HG03159 (cell line): ENCODE data around the gene PRR27.
"Not testable (repeated sequence)": the region's sequence is repeated elsewhere in the genome, so short reads cannot be mapped to it uniquely, and the experiment has no call there.

Source experiments
- ATAC-seq: cut with Tn5 transposase; IDR thresholded peaks from one replicate; pipeline ENCODE4 v1.9.1; 2021; ENCODE audit warnings: mild to moderate bottlenecking, moderate library complexity; ENCODE audit not compliant: unreplicated experiment

Gene PRR27

DNA sequence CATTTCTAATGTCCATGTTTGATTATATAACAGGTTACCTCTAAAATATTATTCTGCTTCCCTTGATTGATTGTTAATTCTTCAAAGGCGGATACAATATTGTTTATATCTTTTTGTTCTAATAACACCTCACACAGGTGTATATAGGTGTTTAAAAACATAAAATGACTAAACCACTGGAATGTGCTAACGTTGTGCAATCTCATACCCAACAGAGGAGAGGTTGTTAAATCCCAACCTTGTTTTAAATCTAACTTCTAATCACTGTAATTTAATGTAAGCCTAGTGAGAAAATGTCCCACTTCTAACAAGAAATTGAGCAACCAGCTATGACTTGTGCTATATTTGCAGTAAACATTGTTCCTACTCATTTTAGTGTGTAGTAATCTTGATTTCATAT lies 42.8 kb downstream of the PRR27 start:
- ATAC-seq: no peak

DNA sequence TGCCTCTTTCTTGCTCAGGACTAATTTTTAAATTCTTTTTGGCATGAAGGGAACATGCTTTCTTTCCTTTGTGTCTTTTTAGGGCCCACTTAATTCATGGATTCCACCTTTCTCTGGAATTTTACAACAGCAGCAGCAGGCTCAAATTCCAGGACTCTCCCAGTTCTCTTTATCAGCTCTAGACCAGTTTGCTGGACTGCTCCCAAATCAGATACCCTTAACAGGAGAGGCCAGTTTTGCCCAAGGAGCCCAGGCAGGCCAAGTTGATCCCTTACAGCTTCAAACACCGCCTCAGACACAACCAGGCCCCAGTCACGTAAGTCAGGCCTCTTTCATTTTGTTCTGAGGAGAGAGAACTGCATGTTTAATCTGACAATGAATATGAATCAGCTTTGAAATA lies 43.8 kb downstream of the PRR27 start:
- ATAC-seq: no peak

DNA sequence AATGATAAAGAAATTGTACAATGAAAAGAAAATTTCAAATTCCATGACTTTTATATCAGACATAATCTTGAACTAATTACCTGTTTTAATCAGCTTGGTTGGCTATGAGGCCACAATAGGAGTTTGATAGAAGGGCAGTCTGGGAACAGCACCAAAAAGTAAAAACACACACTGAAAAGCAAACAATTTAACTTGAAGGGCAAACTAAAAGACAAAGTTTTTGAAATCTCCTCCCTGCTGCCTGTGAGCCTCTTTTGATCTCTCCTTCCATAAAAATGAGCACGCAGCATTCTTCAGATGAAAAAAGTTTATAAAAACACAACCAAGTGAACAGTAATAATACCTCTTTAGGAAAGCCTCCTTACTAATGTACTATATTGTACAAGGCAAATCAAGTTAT lies 49.6 kb downstream of the PRR27 start:
- no peak for ATAC-seq

DNA sequence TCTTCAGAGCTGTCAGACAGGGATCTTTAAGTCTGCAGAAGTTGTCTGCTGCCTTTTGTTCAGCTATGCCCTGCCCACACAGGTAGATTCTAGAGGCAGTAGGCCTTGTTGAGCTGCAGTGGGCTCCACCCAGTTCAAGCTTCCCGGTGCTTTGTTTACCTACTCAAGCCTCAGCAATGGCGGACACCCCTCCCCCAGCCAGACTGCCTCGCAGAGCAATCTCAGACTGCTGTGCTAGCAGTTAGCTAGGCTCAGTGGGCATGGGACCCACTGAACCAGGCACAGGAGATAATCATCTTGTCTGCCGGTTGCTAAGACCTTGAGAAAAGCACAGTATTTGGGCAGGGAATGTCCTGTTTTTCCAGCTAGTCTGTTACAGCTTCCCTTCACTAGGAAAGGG lies 58.7 kb downstream of the PRR27 start:
- ATAC-seq: not testable (repeated sequence)
